Measurements from ENCODE around the gene SYTL3. TPM values are rescaled to one million over a fixed set of nuclear protein-coding genes. Genes with fewer than 3 reads are reported as not detected.

The SYTL3 gene
- total and polyA plus RNA-seq, 9 of the 15 experiments (the other 6 are each of a cell fraction or from before 2014, with no cell fraction given), result 0.04 to 0.46 (median 0.17) TPM; not detected in 1

- TF ChIP-seq HNRNPLL (IDR thresholded peaks at IDR 0.05; ENCODE audit: low read depth, low read length, poor library complexity, severe bottlenecking) (no peak), BCL6 (CRISPR knock-in tag; IDR thresholded peaks at IDR 0.05) (no peak), JUN (IDR thresholded peaks at IDR 0.05; ENCODE audit: borderline replicate concordance, low read depth, low read length) (no peak), JUN (CRISPR knock-in tag; IDR thresholded peaks at IDR 0.05; ENCODE audit: borderline replicate concordance) (no peak), YBX1 (IDR thresholded peaks at IDR 0.05) (no peak), KLF13 (tag; IDR thresholded peaks at IDR 0.05; ENCODE audit: borderline replicate concordance, low read depth) (no peak), ZNF639 (CRISPR knock-in tag; conservative IDR thresholded peaks at IDR 0.05 in 1 of 2, IDR thresholded peaks at IDR 0.05 in 1 of 2) (no peak), POLR2AphosphoS5 (IDR thresholded peaks at IDR 0.05; ENCODE audit: control insufficient read depth, insufficient read depth, low read depth, low read length) (no peak), FOXK1 (CRISPR knock-in tag; IDR thresholded peaks at IDR 0.05; ENCODE audit: borderline replicate concordance) (no peak), SIN3A (IDR thresholded peaks at IDR 0.05; ENCODE audit: borderline replicate concordance in 2 of 2, control insufficient read depth in 1 of 2, low read depth in 2 of 2, low read length in 2 of 2) (no peak), BACH1 (tag; IDR thresholded peaks at IDR 0.05) (0 out of 2 replicates have a peak, but pooled peaks have one; percentile 15), RFX5 (IDR thresholded peaks at IDR 0.05; ENCODE audit: low read depth, low read length) (no peak), ESRRA (IDR thresholded peaks at IDR 0.05; ENCODE audit: borderline replicate concordance, low read depth) (0 out of 2 replicates have a peak, but pooled peaks have one; percentile 23), KDM1A (IDR thresholded peaks at IDR 0.05) (peak; percentile 18 to 34; a peak in 1 of 4 replicates), CAMTA2 (CRISPR knock-in tag; conservative IDR thresholded peaks at IDR 0.05) (no peak), NFATC3 (IDR thresholded peaks at IDR 0.05) (no peak), DEAF1 (CRISPR knock-in tag; IDR thresholded peaks at IDR 0.05) (no peak), CBX5 (IDR thresholded peaks at IDR 0.05; ENCODE audit: borderline replicate concordance, low read depth) (no peak)
- TF ChIP-seq, protein P1, sequence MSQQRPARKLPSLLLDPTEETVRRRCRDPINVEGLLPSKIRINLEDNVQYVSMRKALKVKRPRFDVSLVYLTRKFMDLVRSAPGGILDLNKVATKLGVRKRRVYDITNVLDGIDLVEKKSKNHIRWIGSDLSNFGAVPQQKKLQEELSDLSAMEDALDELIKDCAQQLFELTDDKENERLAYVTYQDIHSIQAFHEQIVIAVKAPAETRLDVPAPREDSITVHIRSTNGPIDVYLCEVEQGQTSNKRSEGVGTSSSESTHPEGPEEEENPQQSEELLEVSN (IDR thresholded peaks at IDR 0.05; ENCODE audit: borderline replicate concordance in 1 of 2, extremely low read depth in 1 of 2, insufficient read depth in 1 of 2, insufficient read length in 1 of 2, low read depth in 1 of 2, low read length in 1 of 2, poor library complexity in 1 of 2, severe bottlenecking in 1 of 2), result no peak
- TF ChIP-seq, protein P2, sequence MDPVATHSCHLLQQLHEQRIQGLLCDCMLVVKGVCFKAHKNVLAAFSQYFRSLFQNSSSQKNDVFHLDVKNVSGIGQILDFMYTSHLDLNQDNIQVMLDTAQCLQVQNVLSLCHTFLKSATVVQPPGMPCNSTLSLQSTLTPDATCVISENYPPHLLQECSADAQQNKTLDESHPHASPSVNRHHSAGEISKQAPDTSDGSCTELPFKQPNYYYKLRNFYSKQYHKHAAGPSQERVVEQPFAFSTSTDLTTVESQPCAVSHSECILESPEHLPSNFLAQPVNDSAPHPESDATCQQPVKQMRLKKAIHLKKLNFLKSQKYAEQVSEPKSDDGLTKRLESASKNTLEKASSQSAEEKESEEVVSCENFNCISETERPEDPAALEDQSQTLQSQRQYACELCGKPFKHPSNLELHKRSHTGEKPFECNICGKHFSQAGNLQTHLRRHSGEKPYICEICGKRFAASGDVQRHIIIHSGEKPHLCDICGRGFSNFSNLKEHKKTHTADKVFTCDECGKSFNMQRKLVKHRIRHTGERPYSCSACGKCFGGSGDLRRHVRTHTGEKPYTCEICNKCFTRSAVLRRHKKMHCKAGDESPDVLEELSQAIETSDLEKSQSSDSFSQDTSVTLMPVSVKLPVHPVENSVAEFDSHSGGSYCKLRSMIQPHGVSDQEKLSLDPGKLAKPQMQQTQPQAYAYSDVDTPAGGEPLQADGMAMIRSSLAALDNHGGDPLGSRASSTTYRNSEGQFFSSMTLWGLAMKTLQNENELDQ (CRISPR knock-in tag; IDR thresholded peaks at IDR 0.05; ENCODE audit: borderline replicate concordance), result no peak
These were observed 56.6 kb downstream of the SYTL3 start (continued) for GRCh38 chr6:158706369-158706982.

Data from K562 (cell line).